Memory B cell (primary cell): ENCODE results near the gene TM9SF4.
"Not testable (repeated sequence)": the region's sequence is repeated elsewhere in the genome, so short reads cannot be mapped to it uniquely, and the experiment has no call there.

Experiments
- ATAC-seq: fragments of 150-1000 bp; cut with Tn5 transposase; 2 replicates; pipeline ENCODE4 v1.10.0; 2021; ENCODE audit warnings: low read depth, mild to moderate bottlenecking, moderate library complexity
- DNase-seq, 2 donors: peaks; one replicate each; pipeline ENCODE4 v3.0.0; 2022; ENCODE audit warnings: low spot score in 2 of 2
- H3K27ac Mint-ChIP-seq: one replicate; pipeline ENCODE4 v1.8.0; 2022; ENCODE audit warnings: mild to moderate bottlenecking, moderate library complexity, mixed read lengths
- H3K27me3 Mint-ChIP-seq: one replicate; pipeline ENCODE4 v1.8.0; 2022; ENCODE audit warnings: mixed read lengths
- H3K36me3 Mint-ChIP-seq: one replicate; pipeline ENCODE4 v1.8.0; 2022; ENCODE audit warnings: mild to moderate bottlenecking, mixed read lengths
- H3K4me1 Mint-ChIP-seq: one replicate; pipeline ENCODE4 v1.8.0; 2022; ENCODE audit warnings: mixed read lengths
- H3K4me3 Mint-ChIP-seq: one replicate; pipeline ENCODE4 v1.8.0; 2022; ENCODE audit warnings: mild to moderate bottlenecking, moderate library complexity, mixed read lengths
- H3K9me3 Mint-ChIP-seq: one replicate; pipeline ENCODE4 v1.8.0; 2022; ENCODE audit warnings: mixed read lengths

The TM9SF4 gene

GRCh38 chr20:32189691-32190615, 80.4 kb downstream of the TM9SF4 start:
- Mint-ChIP-seq H3K4me3 (peak overlapping the region; percentile 79), H3K27me3 (peaks cover 8% of the 10 kb centered on the region), H3K27ac (peak overlapping the region; percentile 20), H3K4me1 (peaks cover 6% of the 10 kb centered on the region), H3K9me3 (no peaks in the 10 kb centered on the region), H3K36me3 (peaks cover 9% of the 10 kb centered on the region)
- ATAC-seq = peak; percentile 55
- peak in 1 of 2 donors; percentile 35 for DNase-seq

DNA sequence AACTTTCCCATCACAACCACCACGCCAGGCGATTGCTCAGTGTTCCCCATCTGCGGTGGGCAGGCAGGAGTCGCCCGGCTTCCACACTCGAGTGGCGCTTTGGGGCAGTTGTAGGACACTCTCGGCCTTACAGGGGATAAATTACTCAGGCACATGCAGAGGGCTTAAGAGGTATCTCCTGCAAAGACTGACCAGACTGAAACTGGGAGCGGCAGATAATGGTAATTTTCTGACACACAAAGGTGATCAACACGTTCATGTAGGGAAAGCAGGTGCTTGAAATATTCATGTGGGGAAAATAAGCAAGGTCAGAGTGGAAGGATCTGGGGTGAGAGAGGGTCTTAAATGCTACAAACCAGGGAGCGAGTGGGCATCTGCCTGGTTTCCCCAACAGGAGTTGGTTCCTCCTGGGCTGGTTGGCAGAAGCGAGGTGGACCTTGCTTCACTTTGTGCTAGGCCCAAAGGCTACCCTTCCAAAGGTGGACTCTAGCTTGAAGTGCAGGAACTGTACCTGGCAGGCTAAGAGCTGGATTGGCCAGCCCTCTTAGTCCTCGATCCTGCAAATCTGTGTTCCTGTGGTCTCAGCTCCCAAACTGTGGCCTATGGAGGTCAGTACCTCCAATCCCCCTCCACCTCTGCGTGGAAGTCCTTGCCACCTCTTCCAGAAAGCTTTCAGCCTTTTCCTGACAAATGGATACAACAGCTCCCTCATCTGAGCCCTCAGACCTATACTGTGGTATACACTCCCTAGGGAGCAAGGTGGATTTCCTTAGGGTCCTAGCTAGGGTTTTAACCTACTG, 81.3 kb downstream of the TM9SF4 start:
- H3K4me1 Mint-ChIP-seq = peaks cover 6% of the 10 kb centered on the region
- DNase-seq = no peak
- H3K9me3 Mint-ChIP-seq = no peaks in the 10 kb centered on the region
- H3K36me3 Mint-ChIP-seq = peaks cover 16% of the 10 kb centered on the region
- ATAC-seq = no peak
- peak overlapping the region; percentile 20 for H3K27ac Mint-ChIP-seq
- H3K4me3 Mint-ChIP-seq = peak overlapping the region; percentile 70
- H3K27me3 Mint-ChIP-seq = peaks cover 3% of the 10 kb centered on the region

- Mint-ChIP-seq H3K27ac (no peak overlapping the region), H3K27me3 (peaks cover 3% of the 10 kb centered on the region), H3K36me3 (peaks cover 20% of the 10 kb centered on the region), H3K4me1 (peaks cover 6% of the 10 kb centered on the region), H3K4me3 (peak overlapping the region; percentile 70), H3K9me3 (no peaks in the 10 kb centered on the region)
- ATAC-seq (no peak), DNase-seq (no peak)
These were observed 81.9 kb downstream of the TM9SF4 start for GRCh38 chr20:32191422-32191821.

GRCh38 chr20:32191873-32192272, 82.4 kb downstream of the TM9SF4 start:
- peaks cover 20% of the 10 kb centered on the region for H3K36me3 Mint-ChIP-seq
- H3K27ac Mint-ChIP-seq = no peak overlapping the region
- peaks cover 3% of the 10 kb centered on the region for H3K27me3 Mint-ChIP-seq
- H3K4me1 Mint-ChIP-seq = peaks cover 6% of the 10 kb centered on the region
- no peak for DNase-seq
- H3K9me3 Mint-ChIP-seq = no peaks in the 10 kb centered on the region
- ATAC-seq = no peak
- H3K4me3 Mint-ChIP-seq = no peak overlapping the region

- Mint-ChIP-seq H3K27ac (no peak overlapping the region), H3K36me3 (peaks cover 26% of the 10 kb centered on the region), H3K9me3 (no peaks in the 10 kb centered on the region), H3K27me3 (peaks cover 3% of the 10 kb centered on the region), H3K4me1 (peaks cover 6% of the 10 kb centered on the region), H3K4me3 (no peak overlapping the region)
- DNase-seq (no peak), ATAC-seq (no peak)
These were observed 83.2 kb downstream of the TM9SF4 start for GRCh38 chr20:32192698-32193097.

DNA sequence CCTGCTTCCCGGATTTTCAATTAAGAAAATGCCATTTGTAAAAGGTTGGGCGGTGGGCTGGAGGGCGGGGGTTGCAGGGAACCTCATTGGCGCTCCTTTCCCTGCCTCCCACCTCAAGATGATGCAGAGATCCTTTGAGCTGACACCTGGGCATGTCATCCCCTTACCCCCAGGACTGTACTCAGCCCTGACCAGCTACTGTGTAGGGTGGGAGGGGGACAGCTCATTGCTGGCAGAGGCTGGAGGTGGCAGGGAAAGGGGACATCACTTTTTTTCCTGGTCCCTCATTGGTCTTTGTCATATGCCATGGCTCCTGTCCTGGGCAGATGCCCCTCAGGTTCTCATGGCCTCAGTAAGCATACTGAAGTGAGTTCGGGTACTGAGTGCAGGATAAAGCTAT, 83.8 kb downstream of the TM9SF4 start:
- not testable (repeated sequence) for H3K27me3 Mint-ChIP-seq, ATAC-seq, H3K4me1 Mint-ChIP-seq, H3K9me3 Mint-ChIP-seq, DNase-seq, H3K4me3 Mint-ChIP-seq, H3K27ac Mint-ChIP-seq
- H3K36me3 Mint-ChIP-seq = peaks cover 30% of the 10 kb centered on the region

DNA sequence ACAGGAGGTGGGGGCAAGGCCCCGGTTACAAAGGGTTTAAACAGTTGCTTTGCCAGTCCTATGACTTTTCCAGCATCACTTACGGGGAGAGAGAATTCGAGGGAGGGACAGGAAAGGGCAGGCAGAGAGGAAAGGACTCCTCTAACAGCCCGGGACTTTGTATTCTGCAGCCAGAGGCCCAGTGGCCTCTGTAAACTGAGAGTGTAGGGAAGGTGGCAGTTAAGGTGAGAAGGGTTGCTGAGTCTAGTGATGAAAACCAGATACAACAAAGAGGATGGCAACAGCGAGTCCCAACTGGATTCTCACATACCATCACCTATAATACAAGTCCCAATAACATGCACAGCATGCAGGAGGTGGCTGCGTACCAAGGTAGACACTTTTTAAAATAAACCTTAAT, 84.5 kb downstream of the TM9SF4 start:
- H3K4me1 Mint-ChIP-seq = peaks cover 7% of the 10 kb centered on the region
- peaks cover 30% of the 10 kb centered on the region for H3K36me3 Mint-ChIP-seq
- no peak overlapping the region for H3K4me3 Mint-ChIP-seq
- no peaks in the 10 kb centered on the region for H3K27me3 Mint-ChIP-seq
- no peaks in the 10 kb centered on the region for H3K9me3 Mint-ChIP-seq
- H3K27ac Mint-ChIP-seq = no peak overlapping the region
- DNase-seq (no peak), ATAC-seq (no peak)

DNA sequence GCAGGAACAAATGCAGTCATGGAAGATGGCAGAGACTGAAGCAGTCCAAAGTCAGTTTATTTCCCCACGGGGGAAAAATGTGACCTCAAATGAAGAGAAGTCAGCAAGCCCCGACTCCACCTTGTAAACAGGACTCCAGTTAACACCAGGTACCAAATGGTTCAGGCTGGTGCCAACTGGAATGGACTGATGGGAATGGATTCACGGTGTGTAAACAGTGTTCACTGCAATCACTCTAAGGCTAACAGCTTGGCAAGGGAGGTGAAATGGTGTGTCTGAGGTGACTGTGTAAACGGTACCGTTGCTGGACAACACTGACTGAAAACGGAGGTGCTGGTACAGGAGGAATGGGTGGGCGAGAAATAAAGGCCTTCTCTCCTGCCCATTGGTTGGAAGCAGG, 86.1 kb downstream of the TM9SF4 start:
- no peaks in the 10 kb centered on the region for H3K27me3 Mint-ChIP-seq
- DNase-seq (no peak), ATAC-seq (no peak)
- peaks cover 35% of the 10 kb centered on the region for H3K36me3 Mint-ChIP-seq
- H3K27ac Mint-ChIP-seq = no peak overlapping the region
- no peak overlapping the region for H3K4me3 Mint-ChIP-seq
- peaks cover 5% of the 10 kb centered on the region for H3K4me1 Mint-ChIP-seq
- H3K9me3 Mint-ChIP-seq = no peaks in the 10 kb centered on the region

DNA sequence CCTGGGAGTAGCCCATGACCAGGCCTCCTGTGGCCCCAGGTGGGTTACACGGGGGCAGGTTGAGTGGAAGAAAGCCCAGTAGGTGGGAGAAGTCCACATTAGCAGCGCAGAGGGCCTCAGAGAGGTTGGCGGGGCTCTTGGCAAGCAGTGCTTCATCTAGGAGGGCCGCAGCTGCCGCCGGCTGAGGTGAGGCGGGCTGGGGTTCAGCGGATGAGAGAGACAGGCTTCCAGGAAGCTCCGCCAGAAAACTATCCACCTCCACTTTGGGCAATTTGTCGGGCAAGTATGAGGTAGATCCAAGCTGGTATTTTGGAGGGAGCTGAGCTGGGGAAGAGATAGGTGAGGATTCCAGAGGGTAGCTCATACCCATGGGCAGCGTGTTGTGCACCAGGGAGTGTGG, 87.1 kb downstream of the TM9SF4 start:
- H3K27me3 Mint-ChIP-seq, H3K27ac Mint-ChIP-seq, H3K9me3 Mint-ChIP-seq, H3K4me3 Mint-ChIP-seq, H3K4me1 Mint-ChIP-seq, DNase-seq, ATAC-seq: not testable (repeated sequence)
- H3K36me3 Mint-ChIP-seq = peaks cover 35% of the 10 kb centered on the region

GRCh38 chr20:32197136-32197535, 87.6 kb downstream of the TM9SF4 start:
- H3K27me3 Mint-ChIP-seq, ATAC-seq, H3K4me1 Mint-ChIP-seq, H3K27ac Mint-ChIP-seq, DNase-seq, H3K9me3 Mint-ChIP-seq, H3K4me3 Mint-ChIP-seq: not testable (repeated sequence)
- peaks cover 38% of the 10 kb centered on the region for H3K36me3 Mint-ChIP-seq

DNA sequence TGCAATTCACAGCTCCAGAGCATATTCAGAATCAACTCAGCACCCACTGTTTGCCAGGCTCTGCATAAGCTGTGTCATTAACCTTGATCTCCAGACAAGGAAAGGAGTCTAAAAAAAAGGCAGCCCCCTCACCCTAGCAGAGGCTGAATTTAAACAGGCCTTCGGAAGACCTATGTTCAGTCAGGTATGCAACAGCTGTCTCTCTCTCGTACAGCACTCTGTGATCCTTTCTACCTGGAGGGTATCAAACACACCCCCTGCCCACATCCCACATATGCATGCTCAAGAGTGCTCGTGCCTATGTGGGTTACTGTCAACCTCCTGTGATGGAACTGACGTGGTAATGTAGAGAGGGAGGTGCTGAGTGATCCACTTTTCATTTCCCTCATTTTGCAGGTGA, 89.5 kb downstream of the TM9SF4 start:
- no peaks in the 10 kb centered on the region for H3K9me3 Mint-ChIP-seq
- ATAC-seq = no peak
- no peak overlapping the region for H3K27ac Mint-ChIP-seq
- peaks cover 35% of the 10 kb centered on the region for H3K36me3 Mint-ChIP-seq
- no peaks in the 10 kb centered on the region for H3K27me3 Mint-ChIP-seq
- peaks cover 13% of the 10 kb centered on the region for H3K4me1 Mint-ChIP-seq
- H3K4me3 Mint-ChIP-seq = no peak overlapping the region
- DNase-seq = no peak

- peaks cover 20% of the 10 kb centered on the region for H3K36me3 Mint-ChIP-seq
- H3K4me1 Mint-ChIP-seq = peaks cover 34% of the 10 kb centered on the region
- ATAC-seq (no peak), DNase-seq (no peak)
- H3K9me3 Mint-ChIP-seq = no peaks in the 10 kb centered on the region
- no peak overlapping the region for H3K27ac Mint-ChIP-seq
- H3K27me3 Mint-ChIP-seq = no peaks in the 10 kb centered on the region
- no peak overlapping the region for H3K4me3 Mint-ChIP-seq
These were observed 91.9 kb downstream of the TM9SF4 start for GRCh38 chr20:32201296-32201976.

DNA sequence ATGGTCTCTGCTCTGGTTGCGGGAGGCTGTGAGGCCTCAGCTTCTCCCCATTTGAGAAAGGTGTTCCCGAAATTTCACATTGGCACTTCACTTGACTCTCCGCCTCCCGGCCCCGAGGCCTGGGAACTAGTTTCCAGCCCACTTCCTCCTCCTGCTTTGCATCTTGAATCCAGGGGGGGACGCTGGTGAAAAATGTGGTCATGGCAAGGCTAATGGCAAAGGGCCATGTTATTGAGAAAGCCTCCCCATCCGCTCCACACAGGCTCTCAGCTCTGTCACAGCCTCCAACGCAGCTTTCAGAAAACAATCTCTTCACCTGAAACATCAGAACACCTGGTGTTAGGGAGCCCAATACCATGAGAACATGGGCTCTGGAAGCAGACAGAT, 92.5 kb downstream of the TM9SF4 start:
- DNase-seq (no peak), ATAC-seq (no peak)
- Mint-ChIP-seq H3K9me3 (no peaks in the 10 kb centered on the region), H3K27me3 (no peaks in the 10 kb centered on the region), H3K4me3 (no peak overlapping the region), H3K36me3 (peaks cover 20% of the 10 kb centered on the region), H3K4me1 (peaks cover 39% of the 10 kb centered on the region), H3K27ac (no peak overlapping the region)
